Middle frontal gyrus (tissue), 1 donor: ENCODE measurements around the gene RAB40C.

Experiments used
- DNase-seq: peaks from one replicate; pipeline ENCODE4 v3.0.0-alpha.2; 2015; ENCODE audit warnings: low spot score; ENCODE audit errors: extremely low spot score

Gene RAB40C

DNA sequence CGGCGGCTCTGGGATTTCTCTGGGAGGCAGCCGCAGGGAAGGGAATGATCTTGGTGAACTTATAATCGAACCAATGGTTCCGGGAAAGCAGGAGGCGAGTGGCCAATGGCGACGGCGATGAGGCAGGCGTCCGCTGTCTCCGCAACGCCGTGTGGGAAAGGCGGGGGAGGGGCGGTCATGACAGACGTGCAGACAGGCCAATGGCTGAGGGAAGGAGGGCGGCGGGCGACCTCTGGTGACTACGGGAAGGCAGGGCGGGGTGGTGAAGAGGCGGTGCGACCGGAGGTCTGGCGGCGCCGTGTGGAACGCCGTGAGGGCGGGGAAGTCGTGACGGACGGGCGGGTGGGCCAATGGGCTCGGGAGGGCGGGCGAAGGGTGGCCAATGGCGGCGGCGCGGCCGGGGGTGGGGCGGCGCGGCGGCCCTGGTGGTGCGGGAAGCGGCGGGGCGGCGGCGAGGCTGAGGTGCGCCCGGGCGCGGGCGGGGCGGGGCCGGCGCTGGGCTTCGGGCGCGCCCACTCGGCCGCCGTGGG lies at the start of gene RAB40C:
RAB40C (plus strand) TSS at position 409 of the 530 bp plus-strand sequence. CDS start 226 bp downstream, outside the sequence.
- peak; percentile 92 for DNase-seq

GRCh38 chr16:540645-541340 lies 49.1 kb upstream of the RAB40C start:
- DNase-seq = no peak

- no peak for DNase-seq
These were observed 46.3 kb upstream of the RAB40C start for GRCh38 chr16:543301-544164.

DNA sequence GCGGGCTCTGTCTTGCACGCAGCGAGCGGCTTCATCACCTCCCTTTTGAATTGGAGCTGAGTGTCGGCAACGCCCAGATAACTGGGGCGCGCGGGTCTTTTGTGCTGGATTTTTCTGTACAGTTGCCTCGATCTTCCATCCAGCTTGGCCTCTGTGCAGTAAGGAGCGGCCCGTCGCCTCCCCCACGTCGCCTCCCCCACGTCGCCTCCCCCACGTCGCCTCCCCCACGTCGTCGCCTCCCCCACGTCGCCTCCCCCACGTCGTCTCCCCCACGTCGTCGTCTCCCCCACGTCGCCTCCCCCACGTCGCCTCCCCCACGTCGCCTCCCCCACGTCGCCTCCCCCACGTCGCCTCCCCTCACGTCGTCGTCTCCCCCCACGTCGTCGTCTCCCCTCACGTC lies 45.3 kb upstream of the RAB40C start:
- DNase-seq = no peak

DNA sequence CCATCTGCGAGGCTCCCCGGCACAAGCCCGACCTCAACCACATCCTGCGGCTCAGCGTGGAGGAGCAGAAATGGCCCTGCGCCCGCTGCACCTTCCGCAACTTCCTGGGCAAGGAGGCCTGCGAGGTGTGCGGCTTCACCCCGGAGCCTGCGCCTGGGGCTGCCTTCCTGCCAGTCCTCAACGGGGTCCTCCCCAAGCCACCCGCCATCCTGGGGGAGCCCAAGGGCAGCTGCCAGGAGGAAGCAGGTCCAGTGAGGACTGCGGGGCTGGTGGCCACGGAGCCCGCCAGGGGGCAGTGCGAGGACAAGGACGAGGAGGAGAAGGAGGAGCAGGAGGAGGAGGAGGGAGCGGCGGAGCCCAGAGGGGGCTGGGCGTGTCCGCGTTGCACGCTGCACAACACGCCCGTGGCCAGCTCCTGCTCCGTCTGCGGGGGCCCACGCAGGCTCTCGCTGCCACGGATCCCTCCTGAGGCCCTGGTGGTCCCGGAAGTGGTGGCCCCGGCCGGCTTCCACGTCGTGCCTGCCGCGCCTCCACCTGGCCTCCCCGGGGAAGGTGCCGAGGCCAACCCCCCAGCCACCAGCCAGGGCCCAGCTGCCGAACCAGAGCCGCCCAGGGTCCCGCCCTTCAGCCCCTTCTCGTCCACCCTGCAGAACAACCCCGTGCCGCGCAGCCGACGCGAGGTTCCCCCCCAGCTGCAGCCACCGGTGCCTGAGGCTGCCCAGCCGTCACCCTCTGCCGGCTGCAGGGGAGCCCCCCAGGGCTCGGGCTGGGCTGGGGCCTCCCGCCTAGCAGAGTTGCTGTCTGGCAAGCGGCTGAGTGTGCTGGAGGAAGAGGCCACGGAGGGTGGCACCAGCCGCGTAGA lies 42.7 kb upstream of the RAB40C start:
- no peak for DNase-seq

GRCh38 chr16:548586-548985 lies 41.3 kb upstream of the RAB40C start:
- no peak for DNase-seq

GRCh38 chr16:549544-550263 lies 40.2 kb upstream of the RAB40C start:
- no peak for DNase-seq

- DNase-seq = no peak
These were observed 38.7 kb upstream of the RAB40C start for GRCh38 chr16:551210-551609.

DNA sequence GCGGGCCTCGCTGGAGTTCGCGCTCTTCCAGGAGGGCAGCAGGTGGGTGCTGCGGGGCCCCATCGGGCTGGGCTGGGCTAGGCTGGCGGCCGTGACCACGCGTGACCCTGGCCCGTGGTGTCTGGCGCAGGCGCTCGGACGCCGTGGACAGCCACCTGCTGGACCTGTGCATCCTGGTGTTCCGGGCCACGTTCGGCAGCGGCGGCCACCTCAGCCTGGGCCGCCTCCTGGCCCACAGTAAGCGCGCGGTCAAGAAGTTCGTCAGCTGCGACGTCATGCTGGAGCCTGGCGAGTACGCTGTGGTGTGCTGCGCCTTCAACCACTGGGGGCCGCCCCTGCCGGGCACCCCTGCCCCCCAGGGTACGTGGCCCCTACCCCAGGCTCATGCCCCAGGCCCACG lies 37.7 kb upstream of the RAB40C start:
- DNase-seq = no peak

GRCh38 chr16:553601-554296 lies 36.1 kb upstream of the RAB40C start:
- DNase-seq = no peak

DNA sequence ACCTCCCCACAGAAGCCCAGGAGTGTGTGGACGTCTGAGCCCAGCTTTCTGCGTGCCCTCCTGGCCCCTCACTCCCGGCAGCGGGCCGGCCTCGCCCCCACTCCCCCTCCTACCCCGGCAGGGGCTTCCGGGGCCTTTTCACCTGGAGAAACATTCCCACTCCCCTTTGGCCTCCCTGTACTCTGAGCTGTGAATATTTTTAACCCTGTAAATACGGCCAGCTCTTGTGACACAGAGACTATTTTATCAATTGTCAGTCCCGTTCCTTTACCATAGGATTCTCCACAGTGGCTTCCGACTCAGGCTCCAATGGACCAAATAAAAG lies 35.6 kb upstream of the RAB40C start:
- no peak for DNase-seq

DNA sequence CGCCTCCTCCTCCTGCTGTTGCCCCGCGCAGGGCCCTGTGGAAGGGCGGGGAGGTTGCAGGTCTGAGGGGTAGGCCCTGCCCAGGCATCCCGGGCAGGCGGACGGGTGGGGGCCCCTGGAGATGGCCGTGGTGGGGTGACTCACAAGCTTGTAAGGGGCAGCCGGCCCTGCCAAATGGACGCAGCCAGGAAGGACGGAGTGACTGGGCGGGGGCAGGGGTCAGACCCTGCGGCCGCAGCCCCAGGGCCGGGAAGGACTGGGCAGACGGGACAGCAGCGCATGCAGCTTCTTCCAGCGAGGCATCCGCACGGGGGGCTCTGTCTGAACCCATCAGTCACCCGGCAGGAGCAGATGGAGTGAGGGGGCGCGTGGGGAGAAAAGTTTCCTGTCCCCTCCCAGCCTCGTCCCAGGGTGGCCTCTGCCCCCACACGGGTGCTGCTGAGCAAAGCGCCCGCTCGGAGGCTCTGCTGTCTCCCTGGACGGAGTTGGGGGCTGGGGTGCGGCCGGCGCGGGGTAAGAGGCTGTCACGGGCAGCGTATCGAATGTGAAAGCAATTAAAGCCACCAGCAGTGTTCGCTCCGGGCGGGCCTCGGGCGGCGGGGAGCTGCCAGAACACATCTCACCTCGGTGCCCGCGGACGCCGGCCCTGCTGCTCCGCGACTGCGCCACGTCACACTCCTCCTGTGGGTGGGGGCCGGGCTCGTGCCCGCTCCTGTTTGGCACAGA lies 35.1 kb upstream of the RAB40C start:
- no peak for DNase-seq

DNA sequence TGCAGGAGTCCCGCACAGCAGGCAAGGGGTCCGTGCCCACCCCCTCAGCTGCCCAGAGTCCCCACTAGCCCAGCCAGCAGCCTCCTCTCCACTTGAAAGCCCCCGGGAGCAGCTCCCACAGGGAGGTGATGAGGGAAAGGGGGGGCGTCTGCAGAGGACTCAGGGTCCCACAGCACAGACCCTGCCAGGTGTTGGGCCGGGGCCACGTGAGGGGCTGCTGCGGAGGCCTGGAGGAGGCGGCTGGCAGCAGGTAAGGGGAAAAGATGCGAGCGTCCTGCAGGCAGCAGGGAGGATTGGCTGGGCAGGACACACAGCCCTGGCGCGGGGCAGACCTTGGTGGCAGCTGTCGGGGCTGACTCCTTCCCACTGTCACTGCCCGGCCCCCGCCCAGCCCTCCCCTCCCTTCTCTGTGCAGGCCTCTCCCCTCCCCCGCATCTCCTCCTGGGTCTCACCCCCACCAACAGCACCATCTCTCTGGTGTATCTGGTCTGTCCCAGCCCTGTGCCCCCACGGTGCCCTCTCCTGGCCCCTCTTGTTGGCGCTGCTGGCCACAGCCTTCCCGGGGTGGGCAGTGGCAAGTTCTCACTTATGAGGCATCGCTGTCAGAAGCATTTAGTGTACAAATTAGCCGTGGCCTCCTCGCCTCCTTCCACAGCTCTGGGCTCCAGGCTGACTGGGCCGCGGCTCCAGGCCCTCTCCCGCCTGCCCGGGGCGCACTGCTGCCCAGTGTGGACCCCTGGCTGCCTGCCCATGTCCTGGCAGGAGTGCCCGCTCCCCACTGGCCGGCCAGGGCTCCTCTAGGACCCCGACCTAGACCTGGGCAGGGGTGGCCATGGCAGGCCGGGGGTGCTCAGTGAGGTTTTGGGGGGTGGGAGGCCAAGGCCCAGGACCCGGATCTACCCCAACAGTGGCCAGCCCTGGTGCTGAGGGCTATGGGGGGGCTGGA lies 34.1 kb upstream of the RAB40C start:
- DNase-seq = no peak

GRCh38 chr16:556474-557173 lies 33.2 kb upstream of the RAB40C start:
- DNase-seq = no peak

GRCh38 chr16:557463-558297 lies 32.2 kb upstream of the RAB40C start:
- DNase-seq = no peak

GRCh38 chr16:558298-559020 lies 31.4 kb upstream of the RAB40C start:
- no peak for DNase-seq
